ENCODE measurements around the gene XIRP1. TPM values are rescaled to one million over a fixed set of nuclear protein-coding genes. Genes with fewer than 3 reads are reported as not detected.

Gene XIRP1
- total RNA-seq, 1 donor from 2014 or later = 0.14 TPM

Other genes starting within 250 kb of the XIRP1 start
- 0.09 TPM in 1 of 2 replicates, not detected in the other for gene SCN11A, start 140.7 kb downstream of the XIRP1 start, total RNA-seq
- 30.6 and 30.9 TPM in 2 replicates for gene WDR48, start 140.6 kb downstream of the XIRP1 start, total RNA-seq
- gene GORASP1, start 85.0 kb downstream of the XIRP1 start, total RNA-seq = 27.2 and 27.4 TPM in 2 replicates
- gene TTC21A, start 84.9 kb downstream of the XIRP1 start, total RNA-seq = 1.7 and 1.8 TPM in 2 replicates
- gene CSRNP1, start 39.0 kb downstream of the XIRP1 start, total RNA-seq = 14.8 and 15.2 TPM in 2 replicates
- gene CX3CR1, start 87.4 kb upstream of the XIRP1 start, total RNA-seq = 1.8 and 2.1 TPM in 2 replicates
- gene CCR8, start 137.1 kb upstream of the XIRP1 start, total RNA-seq = 12.6 and 13.7 TPM in 2 replicates
- gene SLC25A38, start 190.8 kb upstream of the XIRP1 start, total RNA-seq = 44.2 and 44.3 TPM in 2 replicates
- gene RPSA, start 214.1 kb upstream of the XIRP1 start, total RNA-seq = 1,835 and 1,858 TPM in 2 replicates

Data from T-helper 2 cell treated with Interferon-gamma antibody and Interleukin-4, amounts not matched to agents 100 ng/mL and 5 ng/mL, for 36 hours (primary cell).